HG02623 (cell line): ENCODE results near the gene STK10.

ENCODE experiments used
- ATAC-seq: cut with Tn5 transposase; IDR thresholded peaks from one replicate; pipeline ENCODE4 v1.9.1; 2021; ENCODE audit warnings: moderate library complexity; ENCODE audit not compliant: unreplicated experiment

Gene STK10

DNA sequence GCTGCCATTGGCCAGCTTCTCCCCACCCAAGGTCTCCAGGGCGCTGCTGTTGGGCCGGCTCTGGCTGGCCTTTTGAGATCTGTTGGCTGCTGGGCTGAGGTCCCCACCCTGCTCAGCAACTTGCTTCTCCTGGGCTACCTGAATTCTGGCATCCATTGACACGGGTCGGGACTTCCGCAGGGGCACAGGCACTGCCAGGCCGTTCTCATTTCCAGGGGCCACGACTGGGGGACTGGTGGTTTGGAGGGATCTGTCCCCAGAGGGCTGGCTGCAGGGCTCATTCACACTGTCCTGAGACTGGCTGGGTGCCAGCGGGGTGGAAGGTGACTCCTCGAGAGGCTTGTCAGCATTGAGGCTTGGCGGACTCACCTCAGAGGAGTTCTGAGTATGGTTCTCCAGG, 94.5 kb downstream of the STK10 start:
- no peak for ATAC-seq

DNA sequence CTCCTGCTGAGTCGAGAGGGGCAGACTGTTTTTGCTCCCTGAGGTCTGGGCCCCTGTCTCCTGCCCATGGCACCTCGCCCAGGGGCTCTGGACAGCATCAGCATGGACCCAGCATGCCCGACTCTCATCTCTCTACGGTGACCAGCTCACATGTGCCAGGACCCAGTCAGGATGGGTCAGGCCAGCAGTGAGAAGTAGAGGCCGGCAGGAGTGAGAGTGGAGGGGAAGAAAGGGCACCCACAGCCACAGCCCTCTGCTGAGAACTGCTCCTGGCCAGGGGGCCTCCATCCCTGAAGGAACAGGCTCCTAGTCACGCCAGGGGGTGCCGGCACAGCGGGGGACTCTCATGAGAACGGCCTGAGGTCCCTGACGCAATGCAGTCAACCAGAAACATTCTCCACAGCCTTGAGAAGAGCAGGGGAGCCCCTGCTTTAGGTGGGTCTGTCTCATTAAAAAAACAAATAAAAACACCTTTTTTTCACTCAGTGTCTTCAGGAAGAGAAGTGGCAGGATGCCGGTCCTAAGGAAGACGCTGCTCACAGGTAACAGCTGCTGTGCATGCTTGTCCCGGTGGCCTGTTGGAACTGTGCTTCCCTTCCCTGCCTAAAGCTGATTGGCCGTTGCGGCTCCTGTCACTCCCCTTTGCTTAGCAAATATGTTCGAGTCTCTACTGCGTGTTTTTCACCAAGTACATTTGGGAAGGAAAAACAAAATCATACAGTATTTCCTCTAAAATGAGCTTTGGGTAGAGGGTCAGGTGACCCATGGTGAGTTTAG, 95.9 kb downstream of the STK10 start:
- no peak for ATAC-seq

DNA sequence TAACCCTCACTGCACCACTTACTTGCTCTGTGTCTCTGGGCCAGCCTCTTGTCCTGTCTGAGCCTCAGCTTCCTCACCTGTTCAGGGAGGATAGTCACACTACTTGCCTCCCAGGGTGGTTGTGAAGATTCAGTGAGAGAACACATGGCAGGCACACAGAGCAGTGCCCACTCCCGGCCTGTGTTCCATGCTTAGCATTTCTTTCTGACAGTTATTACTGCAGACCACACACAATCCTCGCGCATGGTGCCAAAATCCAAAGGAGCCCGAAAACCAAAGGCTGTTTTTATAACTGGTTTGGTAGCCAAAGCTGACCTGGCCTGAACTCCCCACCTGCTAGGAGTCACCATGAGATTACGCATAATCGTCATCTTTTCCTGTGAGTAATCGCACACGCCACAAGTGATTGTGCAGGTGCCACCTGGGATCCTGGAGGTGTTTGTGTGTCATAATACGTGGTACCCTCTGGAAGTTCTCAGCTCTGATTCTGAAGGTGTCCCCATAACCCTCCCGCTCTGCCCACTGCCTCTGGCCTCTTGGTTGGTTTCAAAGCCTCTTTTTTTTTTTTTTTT, 97.0 kb downstream of the STK10 start:
- ATAC-seq, result no peak

DNA sequence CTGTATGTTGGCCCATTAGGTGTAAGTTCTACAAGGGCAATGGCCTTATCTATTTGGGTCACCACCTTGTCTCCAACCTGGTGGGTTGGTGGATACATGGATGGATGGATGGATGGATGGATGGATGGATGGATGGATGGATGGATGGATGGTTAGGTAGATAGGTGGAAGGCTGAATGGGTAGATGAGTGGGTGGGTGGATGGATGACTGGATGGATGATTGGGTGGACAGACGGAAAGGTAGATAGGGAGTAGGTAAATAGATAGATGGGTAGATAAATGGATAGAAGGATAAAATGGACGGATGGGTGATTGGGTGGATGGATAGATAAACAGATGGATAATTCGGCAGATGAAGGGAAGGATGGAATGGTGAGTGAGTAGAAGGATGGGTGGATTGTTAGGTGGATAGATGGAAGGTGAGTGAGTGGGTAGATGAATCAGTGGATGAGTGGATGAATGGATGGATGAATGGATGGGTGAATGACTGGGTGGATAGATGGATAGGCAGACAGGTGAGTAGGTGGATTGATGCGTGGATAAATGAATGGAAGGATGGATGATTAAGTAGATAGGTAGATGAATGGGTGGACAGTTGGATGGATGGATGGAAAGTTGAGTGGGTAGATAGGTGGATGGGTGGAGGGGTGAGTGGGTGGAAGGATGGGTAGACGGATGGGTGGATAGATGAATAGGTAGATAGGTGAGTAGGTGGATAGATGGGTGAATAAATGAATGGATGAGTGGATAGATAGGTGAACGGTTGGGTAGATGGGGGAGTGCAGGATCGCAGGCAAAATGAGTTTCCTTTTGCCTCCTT, 98.5 kb downstream of the STK10 start:
- ATAC-seq, result no peak

DNA sequence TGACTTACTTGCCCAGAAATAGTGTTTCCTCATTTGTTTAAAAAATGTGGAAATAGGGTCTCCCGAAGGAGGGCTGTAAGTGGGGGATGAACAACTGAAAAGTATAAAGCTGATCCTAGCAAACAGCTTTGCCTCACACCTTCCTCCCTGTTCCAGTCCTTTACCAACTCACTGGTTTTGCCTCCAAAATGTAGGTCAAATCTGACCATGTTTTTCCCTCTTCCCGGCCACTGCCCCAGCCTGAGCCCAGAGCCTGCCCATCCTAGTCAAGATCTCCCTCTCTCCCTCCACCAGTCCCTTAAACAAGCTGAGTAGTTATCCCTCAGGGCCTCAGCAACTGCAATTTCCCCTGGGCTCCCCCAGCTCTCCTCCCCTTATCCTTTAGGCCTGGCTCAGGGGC, 99.2 kb downstream of the STK10 start:
- ATAC-seq, result no peak

DNA sequence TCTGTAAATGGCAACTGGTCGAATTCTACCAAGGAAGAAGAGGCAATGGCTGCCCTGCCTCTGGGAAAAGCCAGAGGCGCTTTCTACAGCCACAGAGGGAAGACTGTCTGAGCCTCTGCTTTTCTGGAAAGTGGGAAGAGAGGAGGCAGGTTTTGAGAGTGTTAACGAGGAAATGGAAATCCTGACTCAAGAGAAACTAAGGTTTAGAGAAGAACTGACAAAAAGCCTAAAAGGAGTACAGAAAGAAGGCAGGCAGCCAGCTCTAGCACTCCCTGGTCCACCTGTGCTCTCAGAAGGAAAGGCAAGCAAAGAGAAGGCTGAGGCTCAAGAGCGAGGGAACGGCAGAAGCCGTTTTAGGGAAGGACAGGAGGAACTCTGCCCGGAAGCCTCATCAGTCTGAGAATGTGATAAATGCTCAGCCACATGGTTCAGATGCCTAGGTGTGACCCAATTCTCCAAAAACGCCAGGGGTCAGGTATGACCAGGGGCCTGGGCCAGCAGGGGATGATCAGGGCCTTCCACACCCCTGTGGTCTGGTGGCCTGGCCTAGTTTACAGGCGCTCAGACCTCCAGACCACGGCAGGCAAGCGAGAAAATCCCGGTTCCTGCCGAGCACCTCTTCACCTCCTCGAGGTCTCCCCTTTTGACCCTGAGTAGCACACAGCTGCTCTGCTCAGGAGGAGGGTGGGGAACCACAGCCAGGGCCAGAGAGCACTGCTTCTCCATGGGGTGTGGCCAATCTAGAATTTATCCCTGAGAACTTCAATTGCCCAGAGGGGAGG, 101.6 kb downstream of the STK10 start:
- no peak for ATAC-seq

- no peak for ATAC-seq
Measured at GRCh38 chr5:172085738-172086137, 102.3 kb downstream of the STK10 start.

GRCh38 chr5:172082180-172082579, 105.8 kb downstream of the STK10 start:
- no peak for ATAC-seq

DNA sequence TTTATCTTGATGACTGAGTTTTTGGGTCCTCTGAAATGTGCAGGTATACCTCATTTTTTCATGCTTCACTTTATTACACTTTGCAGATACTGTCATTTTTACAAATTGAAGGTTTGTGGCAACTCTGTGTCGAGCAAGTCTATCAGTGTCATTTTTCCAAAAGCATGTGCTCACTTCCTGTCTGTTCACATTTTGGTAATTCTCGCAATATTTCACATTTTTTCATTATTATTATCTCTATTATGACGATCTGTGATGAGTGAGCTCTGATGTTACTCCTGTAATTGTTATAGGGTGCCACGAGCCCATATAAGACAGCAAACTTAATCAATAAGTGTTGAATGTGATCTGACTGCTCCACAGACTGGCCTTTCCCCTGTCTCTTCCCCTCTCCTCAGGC, 108.1 kb downstream of the STK10 start:
- no peak for ATAC-seq

DNA sequence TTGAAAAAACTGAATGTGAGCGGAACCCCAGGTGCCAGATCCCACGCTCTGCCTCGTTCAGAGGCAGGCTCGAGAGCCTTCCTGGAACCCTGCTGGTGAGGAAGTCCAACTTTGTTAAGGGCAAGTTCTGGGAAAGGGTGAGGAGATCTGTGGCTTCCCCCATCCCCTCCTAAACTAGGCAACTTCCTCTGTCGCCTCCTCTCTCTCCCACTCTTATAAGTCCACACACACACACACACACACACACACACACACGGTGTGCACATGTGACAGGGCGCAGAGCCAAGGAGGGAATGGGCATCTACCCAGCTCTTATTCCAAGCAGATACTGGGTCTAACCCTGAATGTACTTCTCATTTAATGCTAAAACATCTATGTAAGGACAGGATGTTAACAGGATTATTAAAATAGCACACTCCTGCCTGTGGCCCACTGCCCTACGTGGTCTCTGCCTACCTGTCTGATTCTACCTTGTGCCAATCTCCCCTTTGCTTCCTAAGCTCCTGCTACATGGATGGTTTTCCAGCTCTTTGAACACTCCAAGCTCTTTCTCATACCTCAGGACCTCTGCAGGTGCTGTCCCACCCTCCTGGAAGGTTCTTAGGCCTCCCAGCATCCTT, 109.2 kb downstream of the STK10 start:
- ATAC-seq, result no peak

GRCh38 chr5:172077664-172078425, 110.2 kb downstream of the STK10 start:
- no peak for ATAC-seq

GRCh38 chr5:172076761-172077244, 111.2 kb downstream of the STK10 start:
- ATAC-seq, result no peak

GRCh38 chr5:172075656-172076055, 112.4 kb downstream of the STK10 start:
- ATAC-seq, result no peak

DNA sequence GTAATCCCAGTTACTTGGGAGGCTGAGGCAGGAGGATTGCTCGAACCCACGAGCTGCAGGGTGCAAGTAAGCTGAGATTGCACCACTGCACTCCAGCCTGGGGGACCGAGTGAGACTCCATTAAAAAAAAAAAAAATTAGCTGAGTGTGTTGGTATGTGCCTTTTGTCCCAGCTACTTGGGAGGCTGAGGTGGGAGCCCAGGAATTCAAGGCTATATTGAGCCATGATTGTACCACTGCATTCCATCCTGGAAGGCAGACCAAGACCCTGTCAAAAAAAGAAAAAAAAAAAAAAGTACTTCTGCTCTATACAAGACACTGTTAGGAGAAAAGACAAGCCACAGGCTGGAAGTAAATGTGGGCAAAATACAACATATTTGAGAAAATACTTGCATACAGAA, 113.1 kb downstream of the STK10 start:
- no peak for ATAC-seq

DNA sequence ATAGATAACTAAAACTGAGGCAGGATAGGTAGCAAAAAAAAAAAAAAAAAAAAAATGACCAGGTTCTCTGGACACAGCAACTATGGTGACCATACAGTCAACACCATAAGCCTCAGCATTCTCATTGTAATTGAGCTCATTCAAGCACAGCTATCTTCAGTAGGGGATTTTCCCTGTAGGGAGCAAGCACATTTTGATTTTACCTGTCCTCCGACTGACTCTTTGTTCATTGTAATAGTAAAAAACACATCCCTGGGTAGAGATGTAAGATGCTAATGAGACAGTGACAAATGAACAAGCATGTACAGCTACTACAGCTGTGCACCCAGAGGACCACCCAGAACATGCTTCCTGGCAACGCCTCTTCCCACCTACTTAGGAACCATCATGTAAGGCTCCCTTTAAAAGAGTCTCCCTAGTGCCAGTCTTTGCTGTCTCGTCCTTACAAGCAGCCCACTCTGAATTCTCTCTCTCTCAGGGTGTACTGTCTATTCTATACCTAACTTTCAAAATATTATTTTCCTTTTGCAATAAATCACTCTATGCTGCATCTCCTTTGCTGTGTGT, 116.6 kb downstream of the STK10 start:
- ATAC-seq, result no peak

DNA sequence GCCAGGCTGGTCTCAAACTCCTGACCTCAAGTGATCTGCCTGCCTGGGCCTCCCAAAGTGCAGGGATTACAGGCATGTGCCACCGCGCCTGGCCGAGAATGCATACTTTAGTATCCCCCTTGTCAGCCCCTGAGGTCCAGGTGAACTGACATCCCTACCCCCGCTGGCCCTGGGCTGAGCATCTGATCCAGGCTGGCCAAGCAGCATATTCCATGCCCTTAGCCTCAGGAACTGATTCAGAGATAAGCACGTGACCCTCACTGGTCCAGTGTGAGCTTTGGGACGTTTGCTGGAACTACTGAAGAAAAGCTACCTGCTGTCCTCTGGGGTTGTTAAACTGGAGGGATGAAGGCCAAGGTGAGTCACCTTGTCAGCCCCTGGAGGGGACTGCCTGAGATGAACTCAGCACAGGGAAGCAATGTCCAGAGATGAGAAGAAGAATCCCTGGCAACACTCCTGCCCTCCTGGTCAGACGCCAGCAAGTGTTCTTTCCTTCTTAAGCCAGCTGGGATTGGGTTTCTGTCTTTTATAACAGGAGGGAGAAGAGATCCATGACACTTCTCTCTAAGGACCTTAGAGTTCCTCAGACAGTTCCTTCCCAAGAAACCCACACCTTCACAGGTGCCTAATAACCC, 122.5 kb downstream of the STK10 start:
- no peak for ATAC-seq

GRCh38 chr5:172064766-172065165, 123.3 kb downstream of the STK10 start:
- no peak for ATAC-seq

- ATAC-seq, result no peak
Measured at GRCh38 chr5:172064358-172064757, 123.7 kb downstream of the STK10 start.
